ENCODE measurements around the gene PTDSS2. TPM values are rescaled to one million over a fixed set of nuclear protein-coding genes. Genes with fewer than 3 reads are reported as not detected.

The PTDSS2 gene
- total and polyA plus RNA-seq, 9 of the 15 experiments (the other 6 are each of a cell fraction or from before 2014, with no cell fraction given), result 0.45 to 53.9 (median 17.2) TPM

- Histone ChIP-seq H3K4me3 (peak overlapping the region; percentile 33), H3K4me1 (replicated peaks in 1 of 2; ENCODE audit: control insufficient read depth in 2 of 2, insufficient read depth in 2 of 2, low read length in 2 of 2) (peaks cover 22 to 76% of the 10 kb centered on the region in 2 experiments), H3K4me2 (ENCODE audit: insufficient read depth, low read length) (peak overlapping the region; percentile 68), H3K27me3 (ENCODE audit: control insufficient read depth in 2 of 2, insufficient read depth in 2 of 2, low read length in 2 of 2) (no peaks in the 10 kb centered on the region), H3K36me3 (ENCODE audit: control insufficient read depth, insufficient read depth, low read length) (peaks cover 15% of the 10 kb centered on the region; the same call in 1 of the 3 replicates), H4K20me1 (replicated peaks; ENCODE audit: control insufficient read depth, insufficient read depth, low read length) (0 out of 2 replicates have a peak, but pooled peaks cover 4% of the 10 kb centered on the region), H3K79me2 (ENCODE audit: control insufficient read depth, insufficient read depth, low read length) (peaks cover 17% of the 10 kb centered on the region), H3K9ac (ENCODE audit: insufficient read depth in 1 of 2, low read depth in 2 of 2, low read length in 2 of 2) (peak overlapping the region; percentile 48 to 82; a peak in 3 of 4 replicates), H3K27ac (ENCODE audit: extremely low read depth, low read depth, low read length) (peak overlapping the region; percentile 36; the same call in 2 of the 3 replicates), H3K9me3 (replicated peaks; ENCODE audit: control insufficient read depth, insufficient read depth, low read depth, low read length) (no peaks in the 10 kb centered on the region), H3K9me1 (ENCODE audit: control insufficient read depth, insufficient read depth, low read length) (peaks cover 3% of the 10 kb centered on the region), H2AFZ (ENCODE audit: low read depth, low read length) (peak overlapping the region; percentile 87)
- WGBS (ENCODE audit: insufficient coverage, low coverage, missing lambda C conversion rate), result 29% methylated on average over 18 of the region's 19 CpGs
- ChIA-PET POLR2A (interaction anchor here (0.6 to 0.8 kb wide), 3 partner anchors 15 to 279 kb away, joined by 3 read pairs; no protein-coding TSS in a partner anchor), CTCF (ENCODE audit: low intra/inter-chr PET ratio) (no interaction called here)
- in situ Hi-C loops (cut with MboI), result no loop called here
- ATAC-seq, result no peak
- BruUV-seq (replicated peaks), result TSS peak; percentile 47
- no peak for DNase-seq (ENCODE audit: extremely low read depth in 1 of 4, low spot score in 3 of 4)
- FAIRE-seq, result no peak
- intact Hi-C loops (cut with micrococcal nuclease), result no loop called here
- TF ChIP-seq ZNF347 (CRISPR knock-in tag; IDR thresholded peaks at IDR 0.05; ENCODE audit: low read depth) (no peak), HDAC1 (IDR thresholded peaks at IDR 0.05) (no peak), TEAD2 (tag; IDR thresholded peaks at IDR 0.05) (no peak), CREB5 (CRISPR knock-in tag; IDR thresholded peaks at IDR 0.05) (no peak), HDAC8 (tag; IDR thresholded peaks at IDR 0.05) (no peak), CUX1 (CRISPR knock-in tag; IDR thresholded peaks at IDR 0.05) (no peak), EZH2 (IDR thresholded peaks at IDR 0.05; ENCODE audit: borderline replicate concordance, low read depth, low read length) (no peak), E2F8 (IDR thresholded peaks at IDR 0.05; ENCODE audit: low read depth, partially characterized antibody) (no peak)
- TF ChIP-seq, protein P1, sequence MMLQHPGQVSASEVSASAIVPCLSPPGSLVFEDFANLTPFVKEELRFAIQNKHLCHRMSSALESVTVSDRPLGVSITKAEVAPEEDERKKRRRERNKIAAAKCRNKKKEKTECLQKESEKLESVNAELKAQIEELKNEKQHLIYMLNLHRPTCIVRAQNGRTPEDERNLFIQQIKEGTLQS (IDR thresholded peaks at IDR 0.05), result no peak
- TF ChIP-seq, protein P1 (CRISPR knock-in tag; conservative IDR thresholded peaks at IDR 0.05), result no peak
These were observed 87.7 kb downstream of the PTDSS2 start for GRCh38 chr11:537622-538430.
